ENCODE measurements around the gene ALG14.

DNA sequence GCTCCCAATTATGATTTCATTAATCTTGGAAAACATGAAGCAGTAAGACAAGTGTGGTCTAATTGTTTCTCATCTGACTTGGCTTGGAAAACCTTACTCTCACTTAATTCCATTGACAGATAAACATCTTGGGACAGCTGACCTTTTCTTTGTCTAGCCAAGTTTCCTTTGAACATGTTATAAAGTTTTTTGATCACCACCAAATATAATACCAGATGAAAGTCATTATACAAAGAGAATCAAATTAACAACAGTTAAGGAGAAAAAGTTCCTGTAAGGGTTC, 50.2 kb downstream of the ALG14 start:
- no peak for TF ChIP-seq EZH2phosphoT487 (IDR thresholded peaks at IDR 0.05; ENCODE audit: borderline replicate concordance, low read length)
- TF ChIP-seq, protein P1, sequence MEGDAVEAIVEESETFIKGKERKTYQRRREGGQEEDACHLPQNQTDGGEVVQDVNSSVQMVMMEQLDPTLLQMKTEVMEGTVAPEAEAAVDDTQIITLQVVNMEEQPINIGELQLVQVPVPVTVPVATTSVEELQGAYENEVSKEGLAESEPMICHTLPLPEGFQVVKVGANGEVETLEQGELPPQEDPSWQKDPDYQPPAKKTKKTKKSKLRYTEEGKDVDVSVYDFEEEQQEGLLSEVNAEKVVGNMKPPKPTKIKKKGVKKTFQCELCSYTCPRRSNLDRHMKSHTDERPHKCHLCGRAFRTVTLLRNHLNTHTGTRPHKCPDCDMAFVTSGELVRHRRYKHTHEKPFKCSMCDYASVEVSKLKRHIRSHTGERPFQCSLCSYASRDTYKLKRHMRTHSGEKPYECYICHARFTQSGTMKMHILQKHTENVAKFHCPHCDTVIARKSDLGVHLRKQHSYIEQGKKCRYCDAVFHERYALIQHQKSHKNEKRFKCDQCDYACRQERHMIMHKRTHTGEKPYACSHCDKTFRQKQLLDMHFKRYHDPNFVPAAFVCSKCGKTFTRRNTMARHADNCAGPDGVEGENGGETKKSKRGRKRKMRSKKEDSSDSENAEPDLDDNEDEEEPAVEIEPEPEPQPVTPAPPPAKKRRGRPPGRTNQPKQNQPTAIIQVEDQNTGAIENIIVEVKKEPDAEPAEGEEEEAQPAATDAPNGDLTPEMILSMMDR (IDR thresholded peaks at IDR 0.05; ENCODE audit: low read depth, low read length, poor library complexity, severe bottlenecking) = no peak

Measured in DOHH2 (cell line).